Gastrocnemius medialis (tissue), 4 donors: ENCODE measurements around the gene DUSP8. TPM values are rescaled to one million over a fixed set of nuclear protein-coding genes. Genes with fewer than 3 reads are reported as not detected.
"Not testable (repeated sequence)": the region's sequence is repeated elsewhere in the genome, so short reads cannot be mapped to it uniquely, and the experiment has no call there.

Experiments used
- ATAC-seq, 2 donors: fragments of 150-250 bp; one replicate each; pipeline ENCODE4 v1.9.1; 2016
- DNase-seq, 2 donors: peaks; one replicate each; pipeline ENCODE4 v3.0.0-alpha.2; 2019
- H3K27ac ChIP-seq, 4 donors: fragments of 200-600 bp; sonication (generic); 1 replicate in 1 of 4; 2 replicates in 3 of 4; pipeline ENCODE4 v1.5.1; 2016 to 2018; ENCODE audit warnings: mild to moderate bottlenecking in 2 of 4, moderate library complexity in 1 of 4
- H3K27me3 ChIP-seq, 3 donors: fragments of 200-600 bp; sonication (generic) in 2 of 3; 1 replicate in 1 of 3; 2 replicates in 2 of 3; pipeline versions ENCODE4 v1.5.1 to v1.6.0; 2016 to 2019; ENCODE audit warnings: mild to moderate bottlenecking in 1 of 3, moderate library complexity in 1 of 3
- H3K36me3 ChIP-seq, 2 donors: fragments of 200-600 bp; sonication (generic) in 1 of 2; one replicate each; pipeline ENCODE4 v1.5.1; 2017 to 2018
- H3K4me1 ChIP-seq, 2 donors: fragments of 200-600 bp; sonication (generic) in 1 of 2; one replicate each; pipeline ENCODE4 v1.5.1; 2016 to 2017; ENCODE audit warnings: mild to moderate bottlenecking in 2 of 2
- H3K4me3 ChIP-seq, 4 donors: fragments of 200-600 bp; sonication (generic) in 3 of 4; 1 replicate in 1 of 4; 2 replicates in 3 of 4; pipeline ENCODE4 v1.5.1; 2016 to 2019; ENCODE audit warnings: mild to moderate bottlenecking in 2 of 4
- H3K9me3 ChIP-seq, 3 donors: fragments of 200-600 bp; sonication (generic) in 2 of 3; 1 replicate in 1 of 3; 2 replicates in 2 of 3; pipeline ENCODE4 v1.5.1; 2016 to 2019
- POLR2A ChIP-seq, 2 donors: fragments of 450-650 bp; IDR thresholded peaks; one replicate each; pipeline ENCODE4 v1.6.1; 2017; ENCODE audit warnings: antibody characterized with exemption in 2 of 2, mild to moderate bottlenecking in 2 of 2, moderate library complexity in 2 of 2
- in situ Hi-C, 4 donors: fragments of 200-750 bp; cut with MboI; loops; one replicate each; pipeline versions ENCODE4 v1.15.0 to v1.8.0; 2017; ENCODE audit warnings: low sequenced_read_pairs in 4 of 4
- intact Hi-C: fragments of 100-400 bp; cut with DNase I; formaldehyde crosslinking; loops from one replicate; pipeline ENCODE4 v1.15.1; 2023; ENCODE audit warnings: low total_unique reads
- total RNA-seq, 4 donors: library from RNA; depleted of rRNA; stranded (reverse); fragments of >200 nt; gene quantifications; one replicate each; pipeline versions ENCODE4 v1.1.0 to v1.2.3, GENCODE V29; 2016
- TF ChIP-seq, protein P1 (sequence below), 5 experiments: fragments of 450-650 bp in 3 of 5; fragments of 200-600 bp in 2 of 5; sonication (generic) in 2 of 5; IDR thresholded peaks in 4 of 5; conservative IDR thresholded peaks in 1 of 5; 1 replicate in 4 of 5; 2 replicates in 1 of 5; pipeline ENCODE4 v1.5.1; 2016 to 2019; ENCODE audit warnings: antibody characterized with exemption in 5 of 5, mild to moderate bottlenecking in 3 of 5, moderate library complexity in 3 of 5

DUSP8 gene
- total RNA-seq, 4 donors from 2014 or later = 2.6 to 25.9 (median 6.3) TPM

DNA sequence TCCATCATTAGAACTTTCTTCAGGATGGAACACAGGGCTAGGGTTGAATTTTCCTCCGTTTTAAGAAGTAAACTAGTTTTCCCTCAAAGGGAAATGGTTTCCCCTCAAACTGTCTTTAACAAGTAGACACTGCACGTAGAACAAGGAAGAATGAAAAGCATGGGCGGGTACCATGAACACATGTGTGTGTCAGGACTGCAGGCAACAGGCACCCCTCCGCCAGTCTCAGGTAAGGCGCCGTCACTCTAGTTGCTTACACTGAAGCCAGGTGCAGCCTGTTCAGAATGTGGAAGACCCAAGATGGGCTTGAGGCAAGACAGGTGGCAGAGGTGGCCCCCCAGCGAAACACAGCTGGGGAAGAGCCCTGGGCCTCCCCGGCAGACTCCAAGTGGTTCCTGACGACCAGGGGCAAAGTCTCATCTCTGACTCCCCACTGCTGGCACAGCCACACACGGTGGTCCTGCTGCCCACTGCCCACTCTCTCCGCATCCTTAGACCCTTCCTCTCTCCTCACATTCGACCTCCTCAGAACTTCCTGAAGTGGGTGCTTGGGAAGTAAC is 60.1 kb downstream of the DUSP8 start:
- no peak for ATAC-seq
- no peaks in the 10 kb centered on the region for H3K27me3 ChIP-seq
- no peak overlapping the region for H3K27ac ChIP-seq
- H3K4me3 ChIP-seq = no peak overlapping the region
- no peaks in the 10 kb centered on the region for H3K9me3 ChIP-seq
- TF ChIP-seq, protein P1, sequence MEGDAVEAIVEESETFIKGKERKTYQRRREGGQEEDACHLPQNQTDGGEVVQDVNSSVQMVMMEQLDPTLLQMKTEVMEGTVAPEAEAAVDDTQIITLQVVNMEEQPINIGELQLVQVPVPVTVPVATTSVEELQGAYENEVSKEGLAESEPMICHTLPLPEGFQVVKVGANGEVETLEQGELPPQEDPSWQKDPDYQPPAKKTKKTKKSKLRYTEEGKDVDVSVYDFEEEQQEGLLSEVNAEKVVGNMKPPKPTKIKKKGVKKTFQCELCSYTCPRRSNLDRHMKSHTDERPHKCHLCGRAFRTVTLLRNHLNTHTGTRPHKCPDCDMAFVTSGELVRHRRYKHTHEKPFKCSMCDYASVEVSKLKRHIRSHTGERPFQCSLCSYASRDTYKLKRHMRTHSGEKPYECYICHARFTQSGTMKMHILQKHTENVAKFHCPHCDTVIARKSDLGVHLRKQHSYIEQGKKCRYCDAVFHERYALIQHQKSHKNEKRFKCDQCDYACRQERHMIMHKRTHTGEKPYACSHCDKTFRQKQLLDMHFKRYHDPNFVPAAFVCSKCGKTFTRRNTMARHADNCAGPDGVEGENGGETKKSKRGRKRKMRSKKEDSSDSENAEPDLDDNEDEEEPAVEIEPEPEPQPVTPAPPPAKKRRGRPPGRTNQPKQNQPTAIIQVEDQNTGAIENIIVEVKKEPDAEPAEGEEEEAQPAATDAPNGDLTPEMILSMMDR (IDR thresholded peaks at IDR 0.05 in 4 of 5, conservative IDR thresholded peaks at IDR 0.05 in 1 of 5) = no peak
- no peak for TF ChIP-seq POLR2A (IDR thresholded peaks at IDR 0.05)
- in situ Hi-C loops = loop anchor here (25.0 kb wide), 3 partner anchors 200 to 300 kb away; partner anchors contain the start of genes MUC5B (in 3 of the 4) and TOLLIP (in 1 of the 4)
- no peak for DNase-seq
- peaks cover 58 to 62% of the 10 kb centered on the region in 2 donors for H3K4me1 ChIP-seq
- no peaks in the 10 kb centered on the region for H3K36me3 ChIP-seq
- intact Hi-C loops = loop anchor here (10.0 kb wide), 2 partner anchors 217 to 397 kb away; no protein-coding TSS in a partner anchor

DNA sequence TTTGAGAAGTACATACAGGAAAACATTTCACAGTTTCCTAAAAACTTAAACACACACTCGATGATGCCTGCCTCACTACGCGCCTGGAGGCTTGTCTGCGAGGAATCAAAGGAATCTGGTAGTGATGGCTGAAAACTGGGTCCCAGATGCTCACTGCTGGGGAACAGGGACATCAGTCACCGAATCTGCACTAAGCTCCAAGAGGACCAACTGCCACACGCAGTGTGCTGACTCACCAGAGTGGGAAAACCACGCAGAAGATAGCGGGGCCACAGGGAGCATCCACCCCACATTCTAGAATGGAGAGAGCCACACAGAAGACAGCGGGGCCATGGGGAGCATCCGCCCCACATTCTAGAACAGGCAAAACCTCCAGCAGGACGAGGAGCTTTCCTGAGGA is 61.1 kb downstream of the DUSP8 start:
- TF ChIP-seq, protein P1 (IDR thresholded peaks at IDR 0.05 in 4 of 5, conservative IDR thresholded peaks at IDR 0.05 in 1 of 5) = no peak
- no peak for TF ChIP-seq POLR2A (IDR thresholded peaks at IDR 0.05)
- H3K27me3 ChIP-seq = no peaks in the 10 kb centered on the region
- H3K4me3 ChIP-seq = no peak overlapping the region
- intact Hi-C loops (loop anchor here (10.0 kb wide), 2 partner anchors 216 to 396 kb away; no protein-coding TSS in a partner anchor), in situ Hi-C loops (loop anchor here (25.0 kb wide), 3 partner anchors 199 to 299 kb away; partner anchors contain the start of genes MUC5B (in 3 of the 4) and TOLLIP (in 1 of the 4))
- DNase-seq = no peak
- H3K9me3 ChIP-seq = no peaks in the 10 kb centered on the region
- ATAC-seq = no peak
- no peaks in the 10 kb centered on the region for H3K36me3 ChIP-seq
- no peak overlapping the region for H3K27ac ChIP-seq
- H3K4me1 ChIP-seq = peaks cover 63 to 67% of the 10 kb centered on the region in 2 donors

DNA sequence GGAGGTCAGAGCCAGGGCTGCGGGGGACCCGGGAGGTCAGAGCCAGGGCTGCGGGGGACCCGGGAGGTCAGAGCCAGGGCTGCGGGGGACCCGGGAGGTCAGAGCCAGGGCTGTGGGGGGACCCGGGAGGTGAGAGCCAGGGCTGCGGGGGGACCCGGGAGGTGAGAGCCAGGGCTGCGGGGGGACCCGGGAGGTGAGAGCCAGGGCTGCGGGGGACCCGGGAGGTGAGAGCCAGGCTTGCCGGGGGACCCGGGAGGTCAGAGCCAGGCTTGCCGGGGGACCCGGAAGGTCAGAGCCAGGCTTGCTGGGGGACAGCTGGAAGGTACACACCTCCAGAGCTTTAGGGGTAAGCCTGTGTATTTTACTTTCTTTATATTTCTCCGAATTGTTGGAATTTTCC is 61.7 kb downstream of the DUSP8 start:
- not testable (repeated sequence) for H3K27me3 ChIP-seq, ATAC-seq, H3K36me3 ChIP-seq, DNase-seq, H3K27ac ChIP-seq, H3K4me3 ChIP-seq, H3K9me3 ChIP-seq
- intact Hi-C loops = loop anchor here (10.0 kb wide), 2 partner anchors 216 to 396 kb away; no protein-coding TSS in a partner anchor
- peaks cover 63 to 66% of the 10 kb centered on the region in 2 donors for H3K4me1 ChIP-seq
- in situ Hi-C loops = loop anchor here (25.0 kb wide), 3 partner anchors 198 to 298 kb away; partner anchors contain the start of genes MUC5B (in 3 of the 4) and TOLLIP (in 1 of the 4)

DNA sequence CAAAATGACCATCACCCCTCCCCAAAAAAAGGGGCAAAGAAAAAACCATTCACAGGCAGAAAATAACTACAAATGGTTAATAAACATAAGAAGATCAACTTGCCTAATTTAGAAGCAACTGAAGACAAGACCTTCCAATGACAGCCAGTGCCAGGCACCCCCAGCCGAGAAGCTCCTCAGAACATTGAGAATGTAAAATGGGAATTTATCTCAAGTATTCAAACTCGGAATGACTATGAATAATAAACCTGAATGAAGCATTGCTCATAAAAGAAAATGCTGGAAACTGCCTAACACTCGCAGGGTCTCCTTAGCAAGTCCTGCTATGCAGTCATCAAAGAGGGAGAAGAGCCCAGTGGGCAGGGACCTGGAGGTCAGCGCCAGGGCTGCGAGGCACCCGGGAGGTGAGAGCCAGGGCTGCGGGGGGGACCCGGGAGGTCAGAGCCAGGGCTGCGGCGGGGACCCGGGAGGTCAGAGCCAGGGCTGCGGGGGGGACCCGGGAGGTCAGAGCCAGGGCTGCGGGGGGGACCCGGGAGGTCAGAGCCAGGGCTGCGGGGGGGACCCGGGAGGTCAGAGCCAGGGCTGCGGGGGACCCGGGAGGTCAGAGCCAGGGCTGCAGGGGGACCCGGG is 62.3 kb downstream of the DUSP8 start:
- DNase-seq (no peak), ATAC-seq (no peak)
- in situ Hi-C loops (loop anchor here (25.0 kb wide), 3 partner anchors 197 to 297 kb away; partner anchors contain the start of genes MUC5B (in 3 of the 4) and TOLLIP (in 1 of the 4)), intact Hi-C loops (loop anchor here (10.0 kb wide), 2 partner anchors 215 to 395 kb away; no protein-coding TSS in a partner anchor)
- Histone ChIP-seq H3K4me3 (no peak overlapping the region), H3K9me3 (no peaks in the 10 kb centered on the region), H3K4me1 (peaks cover 60 to 66% of the 10 kb centered on the region in 2 donors), H3K36me3 (no peaks in the 10 kb centered on the region), H3K27ac (no peak overlapping the region), H3K27me3 (no peaks in the 10 kb centered on the region)
- no peak for TF ChIP-seq POLR2A (IDR thresholded peaks at IDR 0.05)
- TF ChIP-seq, protein P1 (IDR thresholded peaks at IDR 0.05 in 4 of 5, conservative IDR thresholded peaks at IDR 0.05 in 1 of 5) = no peak

DNA sequence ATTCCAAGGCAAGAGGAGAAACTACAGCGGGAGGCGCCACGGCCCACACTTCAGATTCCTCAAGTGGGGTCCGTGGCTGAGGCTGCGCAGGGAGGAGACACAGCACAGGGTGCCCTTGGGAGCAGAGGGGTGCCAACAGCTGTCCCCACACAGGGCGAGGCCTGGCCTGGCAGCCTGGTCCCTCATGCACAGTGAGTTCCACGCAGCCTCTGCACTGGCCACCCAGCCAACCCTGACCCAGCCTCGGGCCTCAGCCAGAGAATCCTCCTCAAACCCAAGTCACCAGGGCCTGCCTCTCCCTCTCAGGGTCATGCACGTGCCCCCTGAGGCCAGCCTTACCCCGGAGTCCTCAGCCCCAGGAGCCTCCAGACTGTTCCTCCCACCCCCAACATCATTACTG is 63.1 kb downstream of the DUSP8 start:
- Histone ChIP-seq H3K27me3 (no peaks in the 10 kb centered on the region), H3K4me1 (peaks cover 60 to 66% of the 10 kb centered on the region in 2 donors), H3K27ac (no peak overlapping the region), H3K36me3 (no peaks in the 10 kb centered on the region), H3K4me3 (no peak overlapping the region), H3K9me3 (no peaks in the 10 kb centered on the region)
- DNase-seq (no peak), ATAC-seq (no peak)
- TF ChIP-seq POLR2A (IDR thresholded peaks at IDR 0.05) = no peak
- TF ChIP-seq, protein P1 (IDR thresholded peaks at IDR 0.05 in 4 of 5, conservative IDR thresholded peaks at IDR 0.05 in 1 of 5) = no peak
- intact Hi-C loops (no loop called here), in situ Hi-C loops (loop anchor here (25.0 kb wide), 3 partner anchors 197 to 297 kb away; partner anchors contain the start of genes MUC5B (in 3 of the 4) and TOLLIP (in 1 of the 4))
